HEK293 (cell line): ENCODE measurements around the gene GRB10.

Experiments used
- CTCF ChIA-PET: fragments of 350-600 bp; formaldehyde crosslinking; extraction: SDS; loops from one replicate; lab custom pipeline; 2021; ENCODE audit warnings: antibody characterized with exemption; lab: Yijun Ruan, JAX
- POLR2A ChIA-PET: fragments of 300-600 bp; formaldehyde crosslinking; extraction: SDS; loops from one replicate; lab custom pipeline; 2020; ENCODE audit warnings: antibody characterized with exemption, inconsistent platforms; lab: Yijun Ruan, JAX
- H3K27ac ChIP-seq: fragments of 200-500 bp; sonication (Bioruptor generic); 2 replicates; pipeline ENCODE4 v1.5.1; 2014; ENCODE audit warnings: low read depth, low read length, control low read depth, inconsistent platforms; ENCODE audit errors: extremely low read depth
- H3K36me3 ChIP-seq, 2 experiments: fragments of 200-500 bp in 1 of 2; sonication (Bioruptor generic) in 1 of 2; 1 replicate in 1 of 2; 2 replicates in 1 of 2; pipeline ENCODE4 v1.5.1; 2014 to 2017; ENCODE audit warnings: inconsistent platforms in 2 of 2, low read length in 2 of 2; ENCODE audit not compliant: control insufficient read depth in 2 of 2, insufficient read depth in 1 of 2
- H3K4me1 ChIP-seq: fragments of 200-500 bp; sonication (Bioruptor generic); 2 replicates; pipeline ENCODE4 v1.5.1; 2014; ENCODE audit warnings: mild to moderate bottlenecking, low read length, inconsistent platforms; ENCODE audit not compliant: control insufficient read depth, insufficient read depth
- H3K4me3 ChIP-seq: 2 replicates; pipeline ENCODE4 v1.5.1; 2011; ENCODE audit warnings: low read depth, mild to moderate bottlenecking, control low read depth, low read length, moderate library complexity
- H3K9me3 ChIP-seq: fragments of 200-500 bp; sonication (Bioruptor generic); 2 replicates; pipeline ENCODE4 v1.5.1; 2014; ENCODE audit warnings: low read depth, low read length, inconsistent platforms; ENCODE audit not compliant: control insufficient read depth, insufficient read depth
- KLF1 ChIP-seq: fragments of 450-650 bp; formaldehyde crosslinking; IDR thresholded peaks from 2 replicates; pipeline ENCODE4 v1.5.1; 2016; ENCODE audit warnings: missing biosample characterization, missing genetic modification characterization
- SP3 ChIP-seq: fragments of 450-650 bp; formaldehyde crosslinking; IDR thresholded peaks from 2 replicates; pipeline ENCODE4 v1.5.1; 2016; ENCODE audit warnings: missing biosample characterization, missing genetic modification characterization
- ZBTB48 ChIP-seq: fragments of 450-650 bp; formaldehyde crosslinking; IDR thresholded peaks from 2 replicates; pipeline ENCODE4 v1.5.1; 2016; ENCODE audit warnings: missing biosample characterization, missing genetic modification characterization
- ZBTB7A ChIP-seq: fragments of 450-650 bp; formaldehyde crosslinking; IDR thresholded peaks from 2 replicates; pipeline ENCODE4 v1.5.1; 2016; ENCODE audit warnings: low read depth, missing biosample characterization, missing genetic modification characterization
- ZEB2 ChIP-seq: fragments of 450-650 bp; formaldehyde crosslinking; IDR thresholded peaks from 2 replicates; pipeline ENCODE4 v1.5.1; 2016; ENCODE audit warnings: missing biosample characterization, missing genetic modification characterization
- ZNF133 ChIP-seq: fragments of 450-650 bp; formaldehyde crosslinking; IDR thresholded peaks from 2 replicates; pipeline ENCODE4 v1.5.1; 2016; ENCODE audit warnings: missing biosample characterization, missing genetic modification characterization
- ZNF426 ChIP-seq: fragments of 450-650 bp; formaldehyde crosslinking; IDR thresholded peaks from 2 replicates; pipeline ENCODE4 v1.5.1; 2017; ENCODE audit warnings: missing biosample characterization, missing genetic modification characterization, mild to moderate bottlenecking, inconsistent platforms, moderate library complexity
- ZNF623 ChIP-seq: fragments of 450-650 bp; formaldehyde crosslinking; IDR thresholded peaks from 2 replicates; pipeline ENCODE4 v1.5.1; 2016; ENCODE audit warnings: missing biosample characterization, missing genetic modification characterization
- ZNF624 ChIP-seq: fragments of 450-650 bp; formaldehyde crosslinking; IDR thresholded peaks from 2 replicates; pipeline ENCODE4 v1.5.1; 2017; ENCODE audit warnings: missing biosample characterization, missing genetic modification characterization
- ZXDB ChIP-seq: fragments of 450-650 bp; formaldehyde crosslinking; IDR thresholded peaks from 2 replicates; pipeline ENCODE4 v1.5.1; 2016; ENCODE audit warnings: missing biosample characterization, missing genetic modification characterization
- TF ChIP-seq, protein P1 (sequence below): fragments of 450-650 bp; formaldehyde crosslinking; IDR thresholded peaks from 2 replicates; pipeline ENCODE4 v1.5.1; 2016; ENCODE audit warnings: missing biosample characterization, missing genetic modification characterization
- TF ChIP-seq, protein P2 (sequence below): fragments of 450-650 bp; formaldehyde crosslinking; IDR thresholded peaks from 2 replicates; pipeline ENCODE4 v1.5.1; 2016; ENCODE audit warnings: missing biosample characterization, missing genetic modification characterization, borderline replicate concordance
- TF ChIP-seq, protein P3 (sequence below): fragments of 450-650 bp; formaldehyde crosslinking; IDR thresholded peaks from 2 replicates; pipeline ENCODE4 v1.5.1; 2017; ENCODE audit warnings: missing biosample characterization, missing genetic modification characterization
- TF ChIP-seq, protein P4 (sequence below): fragments of 450-650 bp; formaldehyde crosslinking; IDR thresholded peaks from 2 replicates; pipeline ENCODE4 v1.5.1; 2016; ENCODE audit warnings: missing biosample characterization, missing genetic modification characterization
- TF ChIP-seq, protein P5 (sequence below): fragments of 450-650 bp; formaldehyde crosslinking; IDR thresholded peaks from 2 replicates; pipeline ENCODE4 v1.5.1; 2016; ENCODE audit warnings: missing biosample characterization, missing genetic modification characterization

GRB10 gene

DNA sequence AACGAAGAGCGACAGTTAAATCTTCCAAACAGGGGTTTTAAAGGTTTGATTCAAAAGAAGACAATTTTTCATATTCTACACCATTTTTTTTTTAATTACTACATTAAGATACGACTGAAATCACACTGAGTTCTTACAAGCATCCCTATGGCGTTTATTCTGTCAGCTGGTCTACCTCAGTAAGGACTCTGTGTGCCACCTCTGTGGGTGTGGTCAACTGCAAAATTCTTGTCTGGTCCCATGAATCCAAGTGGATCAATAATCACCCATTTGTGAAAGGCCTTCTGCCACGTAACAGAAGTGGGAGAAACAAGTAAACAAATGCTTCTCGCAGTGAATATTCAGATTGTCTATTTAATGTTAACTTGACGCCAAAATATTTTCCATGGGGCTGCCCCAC lies 104.1 kb downstream of the GRB10 start (continued):
- TF ChIP-seq, protein P1, sequence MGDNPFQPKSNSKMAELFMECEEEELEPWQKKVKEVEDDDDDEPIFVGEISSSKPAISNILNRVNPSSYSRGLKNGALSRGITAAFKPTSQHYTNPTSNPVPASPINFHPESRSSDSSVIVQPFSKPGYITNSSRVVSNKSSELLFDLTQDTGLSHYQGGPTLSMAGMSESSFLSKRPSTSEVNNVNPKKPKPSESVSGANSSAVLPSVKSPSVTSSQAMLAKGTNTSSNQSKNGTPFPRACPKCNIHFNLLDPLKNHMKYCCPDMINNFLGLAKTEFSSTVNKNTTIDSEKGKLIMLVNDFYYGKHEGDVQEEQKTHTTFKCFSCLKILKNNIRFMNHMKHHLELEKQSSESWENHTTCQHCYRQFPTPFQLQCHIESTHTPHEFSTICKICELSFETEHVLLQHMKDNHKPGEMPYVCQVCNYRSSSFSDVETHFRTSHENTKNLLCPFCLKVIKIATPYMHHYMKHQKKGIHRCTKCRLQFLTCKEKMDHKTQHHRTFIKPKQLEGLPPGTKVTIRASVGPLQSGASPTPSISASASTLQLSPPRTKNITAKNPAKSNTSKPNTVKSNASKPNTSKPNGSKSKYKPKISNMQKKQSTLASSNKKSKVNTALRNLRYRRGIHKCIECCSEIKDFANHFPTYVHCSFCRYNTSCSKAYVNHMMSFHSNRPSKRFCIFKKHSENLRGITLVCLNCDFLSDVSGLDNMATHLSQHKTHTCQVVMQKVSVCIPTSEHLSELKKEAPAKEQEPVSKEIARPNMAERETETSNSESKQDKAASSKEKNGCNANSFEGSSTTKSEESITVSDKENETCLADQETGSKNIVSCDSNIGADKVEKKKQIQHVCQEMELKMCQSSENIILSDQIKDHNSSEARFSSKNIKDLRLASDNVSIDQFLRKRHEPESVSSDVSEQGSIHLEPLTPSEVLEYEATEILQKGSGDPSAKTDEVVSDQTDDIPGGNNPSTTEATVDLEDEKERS (tag by site-specific recombination): no peak
- no peak for TF ChIP-seq ZEB2 (tag by site-specific recombination)
- TF ChIP-seq, protein P2, sequence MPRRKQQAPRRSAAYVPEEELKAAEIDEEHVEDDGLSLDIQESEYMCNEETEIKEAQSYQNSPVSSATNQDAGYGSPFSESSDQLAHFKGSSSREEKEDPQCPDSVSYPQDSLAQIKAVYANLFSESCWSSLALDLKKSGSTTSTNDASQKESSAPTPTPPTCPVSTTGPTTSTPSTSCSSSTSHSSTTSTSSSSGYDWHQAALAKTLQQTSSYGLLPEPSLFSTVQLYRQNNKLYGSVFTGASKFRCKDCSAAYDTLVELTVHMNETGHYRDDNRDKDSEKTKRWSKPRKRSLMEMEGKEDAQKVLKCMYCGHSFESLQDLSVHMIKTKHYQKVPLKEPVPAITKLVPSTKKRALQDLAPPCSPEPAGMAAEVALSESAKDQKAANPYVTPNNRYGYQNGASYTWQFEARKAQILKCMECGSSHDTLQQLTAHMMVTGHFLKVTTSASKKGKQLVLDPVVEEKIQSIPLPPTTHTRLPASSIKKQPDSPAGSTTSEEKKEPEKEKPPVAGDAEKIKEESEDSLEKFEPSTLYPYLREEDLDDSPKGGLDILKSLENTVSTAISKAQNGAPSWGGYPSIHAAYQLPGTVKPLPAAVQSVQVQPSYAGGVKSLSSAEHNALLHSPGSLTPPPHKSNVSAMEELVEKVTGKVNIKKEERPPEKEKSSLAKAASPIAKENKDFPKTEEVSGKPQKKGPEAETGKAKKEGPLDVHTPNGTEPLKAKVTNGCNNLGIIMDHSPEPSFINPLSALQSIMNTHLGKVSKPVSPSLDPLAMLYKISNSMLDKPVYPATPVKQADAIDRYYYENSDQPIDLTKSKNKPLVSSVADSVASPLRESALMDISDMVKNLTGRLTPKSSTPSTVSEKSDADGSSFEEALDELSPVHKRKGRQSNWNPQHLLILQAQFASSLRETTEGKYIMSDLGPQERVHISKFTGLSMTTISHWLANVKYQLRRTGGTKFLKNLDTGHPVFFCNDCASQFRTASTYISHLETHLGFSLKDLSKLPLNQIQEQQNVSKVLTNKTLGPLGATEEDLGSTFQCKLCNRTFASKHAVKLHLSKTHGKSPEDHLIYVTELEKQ (tag by site-specific recombination): no peak
- no peak for TF ChIP-seq ZNF426 (tag by site-specific recombination)
- TF ChIP-seq ZBTB7A (tag by site-specific recombination): no peak
- TF ChIP-seq, protein P3, sequence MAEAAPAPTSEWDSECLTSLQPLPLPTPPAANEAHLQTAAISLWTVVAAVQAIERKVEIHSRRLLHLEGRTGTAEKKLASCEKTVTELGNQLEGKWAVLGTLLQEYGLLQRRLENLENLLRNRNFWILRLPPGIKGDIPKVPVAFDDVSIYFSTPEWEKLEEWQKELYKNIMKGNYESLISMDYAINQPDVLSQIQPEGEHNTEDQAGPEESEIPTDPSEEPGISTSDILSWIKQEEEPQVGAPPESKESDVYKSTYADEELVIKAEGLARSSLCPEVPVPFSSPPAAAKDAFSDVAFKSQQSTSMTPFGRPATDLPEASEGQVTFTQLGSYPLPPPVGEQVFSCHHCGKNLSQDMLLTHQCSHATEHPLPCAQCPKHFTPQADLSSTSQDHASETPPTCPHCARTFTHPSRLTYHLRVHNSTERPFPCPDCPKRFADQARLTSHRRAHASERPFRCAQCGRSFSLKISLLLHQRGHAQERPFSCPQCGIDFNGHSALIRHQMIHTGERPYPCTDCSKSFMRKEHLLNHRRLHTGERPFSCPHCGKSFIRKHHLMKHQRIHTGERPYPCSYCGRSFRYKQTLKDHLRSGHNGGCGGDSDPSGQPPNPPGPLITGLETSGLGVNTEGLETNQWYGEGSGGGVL (tag by site-specific recombination): no peak
- TF ChIP-seq SP3 (tag by site-specific recombination): no peak
- no peak for TF ChIP-seq ZNF624
- no peak for TF ChIP-seq ZNF133 (tag by site-specific recombination)

DNA sequence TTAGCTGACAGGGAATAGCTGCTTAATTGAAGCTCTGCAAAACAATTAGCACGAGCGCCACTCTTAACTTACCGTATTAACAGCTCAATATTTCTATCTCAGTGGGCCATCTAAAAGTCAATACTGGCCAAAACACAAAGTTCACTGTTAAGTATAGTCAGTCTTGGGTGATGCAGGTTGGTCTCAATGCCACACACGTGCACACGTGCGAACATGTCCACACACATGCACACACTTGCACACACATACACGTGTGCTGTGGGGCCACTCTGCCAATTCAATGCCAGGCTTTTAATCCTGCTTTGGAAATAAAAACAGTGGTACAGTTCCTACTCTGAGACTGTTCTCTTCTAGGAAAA lies 105.1 kb downstream of the GRB10 start:
- peaks cover 3 to 21% of the 10 kb centered on the region in 2 experiments; a peak in 2 of 3 replicates for H3K36me3 ChIP-seq
- TF ChIP-seq KLF1: no peak
- TF ChIP-seq, protein P4, sequence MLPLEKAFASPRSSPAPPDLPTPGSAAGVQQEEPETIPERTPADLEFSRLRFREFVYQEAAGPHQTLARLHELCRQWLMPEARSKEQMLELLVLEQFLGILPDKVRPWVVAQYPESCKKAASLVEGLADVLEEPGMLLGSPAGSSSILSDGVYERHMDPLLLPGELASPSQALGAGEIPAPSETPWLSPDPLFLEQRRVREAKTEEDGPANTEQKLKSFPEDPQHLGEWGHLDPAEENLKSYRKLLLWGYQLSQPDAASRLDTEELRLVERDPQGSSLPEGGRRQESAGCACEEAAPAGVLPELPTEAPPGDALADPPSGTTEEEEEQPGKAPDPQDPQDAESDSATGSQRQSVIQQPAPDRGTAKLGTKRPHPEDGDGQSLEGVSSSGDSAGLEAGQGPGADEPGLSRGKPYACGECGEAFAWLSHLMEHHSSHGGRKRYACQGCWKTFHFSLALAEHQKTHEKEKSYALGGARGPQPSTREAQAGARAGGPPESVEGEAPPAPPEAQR (tag by site-specific recombination): no peak
- TF ChIP-seq ZBTB48 (tag by site-specific recombination): no peak
- TF ChIP-seq, protein P3 (tag by site-specific recombination): no peak
- TF ChIP-seq, protein P5, sequence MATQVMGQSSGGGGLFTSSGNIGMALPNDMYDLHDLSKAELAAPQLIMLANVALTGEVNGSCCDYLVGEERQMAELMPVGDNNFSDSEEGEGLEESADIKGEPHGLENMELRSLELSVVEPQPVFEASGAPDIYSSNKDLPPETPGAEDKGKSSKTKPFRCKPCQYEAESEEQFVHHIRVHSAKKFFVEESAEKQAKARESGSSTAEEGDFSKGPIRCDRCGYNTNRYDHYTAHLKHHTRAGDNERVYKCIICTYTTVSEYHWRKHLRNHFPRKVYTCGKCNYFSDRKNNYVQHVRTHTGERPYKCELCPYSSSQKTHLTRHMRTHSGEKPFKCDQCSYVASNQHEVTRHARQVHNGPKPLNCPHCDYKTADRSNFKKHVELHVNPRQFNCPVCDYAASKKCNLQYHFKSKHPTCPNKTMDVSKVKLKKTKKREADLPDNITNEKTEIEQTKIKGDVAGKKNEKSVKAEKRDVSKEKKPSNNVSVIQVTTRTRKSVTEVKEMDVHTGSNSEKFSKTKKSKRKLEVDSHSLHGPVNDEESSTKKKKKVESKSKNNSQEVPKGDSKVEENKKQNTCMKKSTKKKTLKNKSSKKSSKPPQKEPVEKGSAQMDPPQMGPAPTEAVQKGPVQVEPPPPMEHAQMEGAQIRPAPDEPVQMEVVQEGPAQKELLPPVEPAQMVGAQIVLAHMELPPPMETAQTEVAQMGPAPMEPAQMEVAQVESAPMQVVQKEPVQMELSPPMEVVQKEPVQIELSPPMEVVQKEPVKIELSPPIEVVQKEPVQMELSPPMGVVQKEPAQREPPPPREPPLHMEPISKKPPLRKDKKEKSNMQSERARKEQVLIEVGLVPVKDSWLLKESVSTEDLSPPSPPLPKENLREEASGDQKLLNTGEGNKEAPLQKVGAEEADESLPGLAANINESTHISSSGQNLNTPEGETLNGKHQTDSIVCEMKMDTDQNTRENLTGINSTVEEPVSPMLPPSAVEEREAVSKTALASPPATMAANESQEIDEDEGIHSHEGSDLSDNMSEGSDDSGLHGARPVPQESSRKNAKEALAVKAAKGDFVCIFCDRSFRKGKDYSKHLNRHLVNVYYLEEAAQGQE: no peak
- no peak for TF ChIP-seq ZNF623 (tag by site-specific recombination)
- TF ChIP-seq ZXDB (tag by site-specific recombination): no peak
- no peak overlapping the region for H3K27ac ChIP-seq
- H3K9me3 ChIP-seq: no peaks in the 10 kb centered on the region
- 0 out of 2 replicates have a peak, but pooled peaks cover 2% of the 10 kb centered on the region for H3K4me1 ChIP-seq
- ChIA-PET CTCF (interaction anchor here (0.6 to 2.4 kb wide), 4 partner anchors 44 to 472 kb away, joined by 3 to 6 read pairs (median 4); no protein-coding TSS in a partner anchor), POLR2A (no interaction called here)
- H3K4me3 ChIP-seq: no peak overlapping the region
